SU-DHL-6 (cell line): ENCODE measurements around the gene KYNU.

ENCODE experiments used
- CTCF ChIP-seq: fragments of 200-600 bp; sonication (generic); IDR thresholded peaks from one replicate; pipeline ENCODE4 v1.5.1; 2017; ENCODE audit warnings: antibody characterized with exemption, mild to moderate bottlenecking, low read length, moderate library complexity; ENCODE audit not compliant: insufficient read depth, poor library complexity, severe bottlenecking
- EZH2phosphoT487 ChIP-seq: fragments of 200-600 bp; sonication (generic), shearing (Covaris generic); conservative IDR thresholded peaks from 2 replicates; pipeline ENCODE4 v1.6.1; 2018; ENCODE audit warnings: mild to moderate bottlenecking, antibody characterized with exemption, low read length, moderate library complexity, mixed read lengths

GRCh38 chr2:142942690-142943089 lies 65.2 kb downstream of the KYNU start:
- TF ChIP-seq CTCF (no peak), EZH2phosphoT487 (no peak)
